ENCODE data around the gene ACO2.

Gene ACO2

GRCh38 chr22:41512421-41513194 is 43.7 kb downstream of the ACO2 start (continued):
- TF ChIP-seq, protein P1, sequence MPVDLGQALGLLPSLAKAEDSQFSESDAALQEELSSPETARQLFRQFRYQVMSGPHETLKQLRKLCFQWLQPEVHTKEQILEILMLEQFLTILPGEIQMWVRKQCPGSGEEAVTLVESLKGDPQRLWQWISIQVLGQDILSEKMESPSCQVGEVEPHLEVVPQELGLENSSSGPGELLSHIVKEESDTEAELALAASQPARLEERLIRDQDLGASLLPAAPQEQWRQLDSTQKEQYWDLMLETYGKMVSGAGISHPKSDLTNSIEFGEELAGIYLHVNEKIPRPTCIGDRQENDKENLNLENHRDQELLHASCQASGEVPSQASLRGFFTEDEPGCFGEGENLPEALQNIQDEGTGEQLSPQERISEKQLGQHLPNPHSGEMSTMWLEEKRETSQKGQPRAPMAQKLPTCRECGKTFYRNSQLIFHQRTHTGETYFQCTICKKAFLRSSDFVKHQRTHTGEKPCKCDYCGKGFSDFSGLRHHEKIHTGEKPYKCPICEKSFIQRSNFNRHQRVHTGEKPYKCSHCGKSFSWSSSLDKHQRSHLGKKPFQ (tag by site-specific recombination; IDR thresholded peaks at IDR 0.05), result peak; percentile 57; the same call in 1 of the 2 replicates
- TF ChIP-seq MYNN (tag by site-specific recombination; IDR thresholded peaks at IDR 0.05; ENCODE audit: borderline replicate concordance) (no peak), KLF1 (tag by site-specific recombination; IDR thresholded peaks at IDR 0.05) (peak; percentile 72), ZNF571 (tag by site-specific recombination; IDR thresholded peaks at IDR 0.05) (no peak), ZXDB (tag by site-specific recombination; IDR thresholded peaks at IDR 0.05) (peak; percentile 79), SALL2 (tag by site-specific recombination; IDR thresholded peaks at IDR 0.05; ENCODE audit: borderline replicate concordance) (no peak), ZNF121 (tag by site-specific recombination; IDR thresholded peaks at IDR 0.05) (peak; percentile 96), KLF8 (tag by site-specific recombination; IDR thresholded peaks at IDR 0.05) (peak; percentile 57; the same call in 1 of the 2 replicates), ZNF146 (tag by site-specific recombination; IDR thresholded peaks at IDR 0.05) (no peak), ZNF580 (tag by site-specific recombination; IDR thresholded peaks at IDR 0.05) (no peak), ZNF175 (tag by site-specific recombination; IDR thresholded peaks at IDR 0.05) (no peak), ZNF544 (tag by site-specific recombination; IDR thresholded peaks at IDR 0.05) (no peak), ZNF792 (tag by site-specific recombination; IDR thresholded peaks at IDR 0.05) (no peak), REST (tag by site-specific recombination; IDR thresholded peaks at IDR 0.05) (no peak), ZNF521 (tag by site-specific recombination; IDR thresholded peaks at IDR 0.05) (no peak), ZNF423 (tag by site-specific recombination; IDR thresholded peaks at IDR 0.05) (no peak), ZNF280D (tag by site-specific recombination; IDR thresholded peaks at IDR 0.05) (no peak), ZNF274 (IDR thresholded peaks at IDR 0.05; ENCODE audit: low read length) (no peak), ZNF274 (tag by site-specific recombination; IDR thresholded peaks at IDR 0.05; ENCODE audit: borderline replicate concordance) (no peak)
- TF ChIP-seq, protein P2, sequence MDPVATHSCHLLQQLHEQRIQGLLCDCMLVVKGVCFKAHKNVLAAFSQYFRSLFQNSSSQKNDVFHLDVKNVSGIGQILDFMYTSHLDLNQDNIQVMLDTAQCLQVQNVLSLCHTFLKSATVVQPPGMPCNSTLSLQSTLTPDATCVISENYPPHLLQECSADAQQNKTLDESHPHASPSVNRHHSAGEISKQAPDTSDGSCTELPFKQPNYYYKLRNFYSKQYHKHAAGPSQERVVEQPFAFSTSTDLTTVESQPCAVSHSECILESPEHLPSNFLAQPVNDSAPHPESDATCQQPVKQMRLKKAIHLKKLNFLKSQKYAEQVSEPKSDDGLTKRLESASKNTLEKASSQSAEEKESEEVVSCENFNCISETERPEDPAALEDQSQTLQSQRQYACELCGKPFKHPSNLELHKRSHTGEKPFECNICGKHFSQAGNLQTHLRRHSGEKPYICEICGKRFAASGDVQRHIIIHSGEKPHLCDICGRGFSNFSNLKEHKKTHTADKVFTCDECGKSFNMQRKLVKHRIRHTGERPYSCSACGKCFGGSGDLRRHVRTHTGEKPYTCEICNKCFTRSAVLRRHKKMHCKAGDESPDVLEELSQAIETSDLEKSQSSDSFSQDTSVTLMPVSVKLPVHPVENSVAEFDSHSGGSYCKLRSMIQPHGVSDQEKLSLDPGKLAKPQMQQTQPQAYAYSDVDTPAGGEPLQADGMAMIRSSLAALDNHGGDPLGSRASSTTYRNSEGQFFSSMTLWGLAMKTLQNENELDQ (tag by site-specific recombination; IDR thresholded peaks at IDR 0.05; ENCODE audit: low read depth), result no peak
- TF ChIP-seq, protein P3, sequence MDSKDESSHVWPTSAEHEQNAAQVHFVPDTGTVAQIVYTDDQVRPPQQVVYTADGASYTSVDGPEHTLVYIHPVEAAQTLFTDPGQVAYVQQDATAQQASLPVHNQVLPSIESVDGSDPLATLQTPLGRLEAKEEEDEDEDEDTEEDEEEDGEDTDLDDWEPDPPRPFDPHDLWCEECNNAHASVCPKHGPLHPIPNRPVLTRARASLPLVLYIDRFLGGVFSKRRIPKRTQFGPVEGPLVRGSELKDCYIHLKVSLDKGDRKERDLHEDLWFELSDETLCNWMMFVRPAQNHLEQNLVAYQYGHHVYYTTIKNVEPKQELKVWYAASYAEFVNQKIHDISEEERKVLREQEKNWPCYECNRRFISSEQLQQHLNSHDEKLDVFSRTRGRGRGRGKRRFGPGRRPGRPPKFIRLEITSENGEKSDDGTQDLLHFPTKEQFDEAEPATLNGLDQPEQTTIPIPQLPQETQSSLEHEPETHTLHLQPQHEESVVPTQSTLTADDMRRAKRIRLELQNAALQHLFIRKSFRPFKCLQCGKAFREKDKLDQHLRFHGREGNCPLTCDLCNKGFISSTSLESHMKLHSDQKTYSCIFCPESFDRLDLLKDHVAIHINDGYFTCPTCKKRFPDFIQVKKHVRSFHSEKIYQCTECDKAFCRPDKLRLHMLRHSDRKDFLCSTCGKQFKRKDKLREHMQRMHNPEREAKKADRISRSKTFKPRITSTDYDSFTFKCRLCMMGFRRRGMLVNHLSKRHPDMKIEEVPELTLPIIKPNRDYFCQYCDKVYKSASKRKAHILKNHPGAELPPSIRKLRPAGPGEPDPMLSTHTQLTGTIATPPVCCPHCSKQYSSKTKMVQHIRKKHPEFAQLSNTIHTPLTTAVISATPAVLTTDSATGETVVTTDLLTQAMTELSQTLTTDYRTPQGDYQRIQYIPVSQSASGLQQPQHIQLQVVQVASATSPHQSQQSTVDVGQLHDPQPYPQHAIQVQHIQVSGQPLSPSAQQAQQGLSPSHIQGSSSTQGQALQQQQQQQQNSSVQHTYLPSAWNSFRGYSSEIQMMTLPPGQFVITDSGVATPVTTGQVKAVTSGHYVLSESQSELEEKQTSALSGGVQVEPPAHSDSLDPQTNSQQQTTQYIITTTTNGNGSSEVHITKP (tag by site-specific recombination; IDR thresholded peaks at IDR 0.05), result peak; percentile 47
- TF ChIP-seq, protein P4, sequence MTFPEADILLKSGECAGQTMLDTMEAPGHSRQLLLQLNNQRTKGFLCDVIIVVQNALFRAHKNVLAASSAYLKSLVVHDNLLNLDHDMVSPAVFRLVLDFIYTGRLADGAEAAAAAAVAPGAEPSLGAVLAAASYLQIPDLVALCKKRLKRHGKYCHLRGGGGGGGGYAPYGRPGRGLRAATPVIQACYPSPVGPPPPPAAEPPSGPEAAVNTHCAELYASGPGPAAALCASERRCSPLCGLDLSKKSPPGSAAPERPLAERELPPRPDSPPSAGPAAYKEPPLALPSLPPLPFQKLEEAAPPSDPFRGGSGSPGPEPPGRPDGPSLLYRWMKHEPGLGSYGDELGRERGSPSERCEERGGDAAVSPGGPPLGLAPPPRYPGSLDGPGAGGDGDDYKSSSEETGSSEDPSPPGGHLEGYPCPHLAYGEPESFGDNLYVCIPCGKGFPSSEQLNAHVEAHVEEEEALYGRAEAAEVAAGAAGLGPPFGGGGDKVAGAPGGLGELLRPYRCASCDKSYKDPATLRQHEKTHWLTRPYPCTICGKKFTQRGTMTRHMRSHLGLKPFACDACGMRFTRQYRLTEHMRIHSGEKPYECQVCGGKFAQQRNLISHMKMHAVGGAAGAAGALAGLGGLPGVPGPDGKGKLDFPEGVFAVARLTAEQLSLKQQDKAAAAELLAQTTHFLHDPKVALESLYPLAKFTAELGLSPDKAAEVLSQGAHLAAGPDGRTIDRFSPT (tag by site-specific recombination; IDR thresholded peaks at IDR 0.05), result 0 out of 2 replicates have a peak, but pooled peaks have one; percentile 29
